Measurements from ENCODE around the gene RNF7.

- TF ChIP-seq CTCF (IDR thresholded peaks at IDR 0.05; ENCODE audit: low read length): no peak
- TF ChIP-seq EZH2 (IDR thresholded peaks at IDR 0.05; ENCODE audit: borderline replicate concordance, low read length): no peak
Measured at GRCh38 chr3:141743305-141743704, 5.2 kb downstream of the RNF7 start.

Measured in OCI-LY1 (cell line).